SJCRH30 (cell line): ENCODE results near the gene CACNA1D. TPM values are rescaled to one million over a fixed set of nuclear protein-coding genes. Genes with fewer than 3 reads are reported as not detected.
"Not testable (repeated sequence)": the region's sequence is repeated elsewhere in the genome, so short reads cannot be mapped to it uniquely, and the experiment has no call there.

Source experiments
- DNase-seq, 2 experiments: peaks; one replicate each; pipeline ENCODE4 v3.0.0-alpha.2; 2015 to 2020
- H3K27ac ChIP-seq: fragments of 250-450 bp; sonication (Bioruptor Pico); 2 replicates; pipeline ENCODE4 v1.5.1; 2020; ENCODE audit warnings: mild to moderate bottlenecking, moderate library complexity
- H3K27me3 ChIP-seq: fragments of 250-450 bp; sonication (Bioruptor Pico); 2 replicates; pipeline ENCODE4 v1.5.1; 2020; ENCODE audit warnings: mild to moderate bottlenecking, moderate library complexity
- H3K36me3 ChIP-seq: fragments of 250-450 bp; sonication (Bioruptor Pico); 2 replicates; pipeline ENCODE4 v1.5.1; 2020; ENCODE audit warnings: mild to moderate bottlenecking, moderate library complexity
- H3K4me1 ChIP-seq: fragments of 250-450 bp; sonication (Bioruptor Pico); 2 replicates; pipeline ENCODE4 v1.5.1; 2020; ENCODE audit warnings: mild to moderate bottlenecking, moderate library complexity
- H3K4me3 ChIP-seq: fragments of 250-450 bp; sonication (Bioruptor Pico); 2 replicates; pipeline ENCODE4 v1.5.1; 2020; ENCODE audit warnings: mild to moderate bottlenecking, moderate library complexity
- H3K9me3 ChIP-seq: fragments of 250-450 bp; sonication (Bioruptor Pico); replicated peaks from 2 replicates; pipeline ENCODE4 v1.5.1; 2020; ENCODE audit warnings: mild to moderate bottlenecking, moderate library complexity
- total RNA-seq: library from RNA; depleted of rRNA; stranded (reverse); fragments of >200 nt; shearing (Covaris generic); gene quantifications from 2 replicates; pipeline ENCODE4 v1.2.3, GENCODE V29; 2014

The CACNA1D gene
- total RNA-seq, 1 experiment from 2014 or later, result not detected

DNA sequence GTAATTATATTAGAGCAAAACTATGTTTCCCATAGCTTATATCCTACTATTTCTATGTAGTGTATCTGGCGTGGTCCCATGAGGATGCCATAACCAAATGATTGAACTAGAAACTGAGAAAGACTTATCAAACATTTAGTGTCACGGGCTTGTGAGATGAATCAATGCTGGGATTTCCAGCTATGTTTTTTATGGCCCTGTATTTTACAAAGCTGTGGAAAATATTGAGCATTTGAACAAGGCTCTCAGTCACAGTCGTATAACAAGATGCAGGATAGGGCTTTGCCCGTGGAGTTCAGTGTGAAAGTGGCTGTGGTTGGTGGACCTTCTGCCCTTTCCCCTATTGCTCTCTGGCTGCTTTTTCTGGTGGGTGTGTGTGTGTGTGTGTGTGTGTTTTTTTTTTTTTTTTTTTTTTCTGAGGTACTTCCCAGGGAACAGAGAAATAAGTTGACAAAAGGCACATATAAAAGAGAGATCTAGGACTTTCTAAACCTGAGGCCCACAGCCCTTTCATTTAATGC is 60.7 kb downstream of the CACNA1D start:
- Histone ChIP-seq H3K4me3 (no peak overlapping the region), H3K27ac (no peak overlapping the region), H3K36me3 (no peaks in the 10 kb centered on the region), H3K9me3 (no peaks in the 10 kb centered on the region), H3K4me1 (no peaks in the 10 kb centered on the region), H3K27me3 (no peaks in the 10 kb centered on the region; the same call in 1 of the 2 replicates)
- DNase-seq, result no peak

DNA sequence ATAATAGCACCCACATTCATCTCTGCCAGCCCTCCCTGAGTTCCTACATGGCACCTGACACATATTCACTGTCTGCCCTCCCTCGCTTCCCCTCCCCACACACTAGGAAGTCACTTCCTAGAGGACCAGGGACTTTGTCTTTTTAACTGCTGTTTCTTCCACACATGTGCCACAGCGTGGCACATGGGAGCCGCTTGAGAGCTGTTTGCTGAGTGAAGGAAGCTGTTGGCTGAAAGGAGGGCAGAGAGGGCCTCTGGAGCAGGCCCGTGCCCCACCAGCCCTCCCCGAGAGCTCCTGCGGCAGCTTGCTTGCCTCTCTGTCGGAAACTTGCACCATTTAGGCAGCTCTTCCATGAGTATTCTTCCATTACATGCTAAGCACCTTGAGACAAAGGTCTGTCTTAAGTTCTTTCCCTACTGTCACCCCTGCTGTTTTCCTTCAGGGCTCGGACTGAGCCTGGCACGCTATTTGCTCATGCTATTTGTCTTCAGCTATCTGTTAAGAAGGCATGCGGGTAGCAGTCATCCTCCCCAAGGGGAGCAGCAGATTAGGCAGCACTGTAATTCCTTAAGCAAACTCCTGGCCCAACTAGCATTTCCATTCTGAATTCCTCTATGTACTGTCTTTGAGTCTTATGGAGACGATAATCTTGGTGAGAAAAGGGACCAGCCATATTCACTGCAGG is 72.2 kb downstream of the CACNA1D start:
- H3K36me3 ChIP-seq, result no peaks in the 10 kb centered on the region
- no peaks in the 10 kb centered on the region for H3K9me3 ChIP-seq
- DNase-seq, result no peak
- no peak overlapping the region for H3K27ac ChIP-seq
- H3K27me3 ChIP-seq, result no peaks in the 10 kb centered on the region
- H3K4me1 ChIP-seq, result no peaks in the 10 kb centered on the region
- no peak overlapping the region for H3K4me3 ChIP-seq

GRCh38 chr3:53570081-53570480 is 75.7 kb downstream of the CACNA1D start:
- H3K36me3 ChIP-seq, result no peaks in the 10 kb centered on the region
- no peaks in the 10 kb centered on the region for H3K27me3 ChIP-seq
- H3K9me3 ChIP-seq, result no peaks in the 10 kb centered on the region
- DNase-seq, result no peak
- no peak overlapping the region for H3K27ac ChIP-seq
- no peaks in the 10 kb centered on the region for H3K4me1 ChIP-seq
- no peak overlapping the region for H3K4me3 ChIP-seq

DNA sequence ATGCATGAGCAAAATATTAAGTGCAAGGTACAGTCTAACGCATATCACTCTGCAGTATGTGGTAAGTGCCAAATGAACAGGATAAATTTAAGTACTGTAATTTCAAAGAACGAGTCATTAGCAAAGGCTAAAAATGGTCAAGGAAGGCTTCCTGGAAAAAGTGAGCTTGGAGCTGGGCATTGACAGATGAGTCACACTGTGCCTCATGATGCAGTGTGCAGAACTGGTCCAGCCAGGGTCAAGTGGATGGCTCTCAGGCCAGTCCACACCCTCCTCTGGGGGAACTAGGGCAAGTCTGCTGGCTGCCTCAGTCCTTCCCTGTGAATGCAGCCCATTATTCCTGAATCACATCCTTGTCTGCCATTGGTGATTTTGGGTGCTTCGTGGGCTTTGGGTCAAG is 76.3 kb downstream of the CACNA1D start:
- H3K9me3 ChIP-seq, result no peaks in the 10 kb centered on the region
- no peak for DNase-seq

GRCh38 chr3:53571264-53571663 is 76.9 kb downstream of the CACNA1D start:
- no peak for DNase-seq
- no peaks in the 10 kb centered on the region for H3K4me1 ChIP-seq
- no peak overlapping the region for H3K27ac ChIP-seq
- no peaks in the 10 kb centered on the region for H3K27me3 ChIP-seq
- H3K9me3 ChIP-seq, result no peaks in the 10 kb centered on the region
- H3K4me3 ChIP-seq, result no peak overlapping the region
- H3K36me3 ChIP-seq, result no peaks in the 10 kb centered on the region

More for the DNA sequence above, 76.3 kb downstream of the CACNA1D start:
- no peak overlapping the region for H3K4me3 ChIP-seq
- no peaks in the 10 kb centered on the region for H3K27me3 ChIP-seq
- H3K4me1 ChIP-seq, result no peaks in the 10 kb centered on the region
- no peak overlapping the region for H3K27ac ChIP-seq
- H3K36me3 ChIP-seq, result no peaks in the 10 kb centered on the region

DNA sequence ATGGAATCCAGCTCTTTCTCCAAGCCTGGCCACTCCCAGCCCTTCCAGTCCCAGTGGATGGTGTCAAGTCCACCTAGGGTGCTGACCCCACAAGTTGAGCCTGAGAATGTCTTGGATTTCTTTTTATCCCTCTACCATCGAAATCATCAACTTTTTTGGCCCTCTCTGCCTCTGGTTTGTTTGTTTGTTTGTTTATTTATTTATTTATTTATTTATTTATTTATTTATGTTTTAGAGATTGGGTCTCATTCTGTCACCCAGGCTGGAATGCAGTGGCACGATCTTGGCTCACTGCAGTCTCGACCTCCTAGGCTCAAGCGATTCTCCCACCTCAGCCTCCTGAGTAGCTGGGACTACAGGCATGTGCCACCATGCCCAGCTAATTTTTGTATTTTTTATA is 77.8 kb downstream of the CACNA1D start:
- H3K4me1 ChIP-seq, H3K27me3 ChIP-seq, H3K4me3 ChIP-seq, H3K27ac ChIP-seq, DNase-seq, H3K9me3 ChIP-seq, H3K36me3 ChIP-seq: not testable (repeated sequence)

GRCh38 chr3:53577506-53577905 is 83.1 kb downstream of the CACNA1D start:
- no peak for DNase-seq
- H3K9me3 ChIP-seq, result no peaks in the 10 kb centered on the region
- no peaks in the 10 kb centered on the region for H3K4me1 ChIP-seq
- no peaks in the 10 kb centered on the region for H3K36me3 ChIP-seq
- H3K27ac ChIP-seq, result no peak overlapping the region
- no peaks in the 10 kb centered on the region for H3K27me3 ChIP-seq
- H3K4me3 ChIP-seq, result no peak overlapping the region

DNA sequence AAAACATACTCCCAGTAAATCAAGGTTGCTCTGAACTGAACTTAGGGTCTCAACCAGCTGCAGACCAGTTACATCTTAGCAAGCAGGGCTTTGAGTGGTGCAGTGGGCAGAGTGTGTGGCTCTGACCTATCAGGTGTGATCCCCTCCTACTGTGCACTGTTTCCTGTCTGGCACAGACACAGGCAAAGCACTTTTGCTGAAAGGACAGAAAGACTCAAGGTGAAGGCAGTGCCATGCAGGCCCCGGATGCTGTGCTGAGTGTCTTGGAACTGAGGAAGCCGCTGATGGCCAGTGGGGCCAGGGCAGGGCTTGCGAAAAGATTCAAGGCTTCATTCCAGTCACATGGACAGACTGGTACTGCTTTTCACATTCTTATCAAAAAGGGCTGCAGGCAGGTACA is 85.2 kb downstream of the CACNA1D start:
- Histone ChIP-seq H3K4me1 (no peaks in the 10 kb centered on the region), H3K36me3 (no peaks in the 10 kb centered on the region), H3K9me3 (no peaks in the 10 kb centered on the region), H3K4me3 (no peak overlapping the region), H3K27me3 (no peaks in the 10 kb centered on the region), H3K27ac (no peak overlapping the region)
- DNase-seq, result no peak

DNA sequence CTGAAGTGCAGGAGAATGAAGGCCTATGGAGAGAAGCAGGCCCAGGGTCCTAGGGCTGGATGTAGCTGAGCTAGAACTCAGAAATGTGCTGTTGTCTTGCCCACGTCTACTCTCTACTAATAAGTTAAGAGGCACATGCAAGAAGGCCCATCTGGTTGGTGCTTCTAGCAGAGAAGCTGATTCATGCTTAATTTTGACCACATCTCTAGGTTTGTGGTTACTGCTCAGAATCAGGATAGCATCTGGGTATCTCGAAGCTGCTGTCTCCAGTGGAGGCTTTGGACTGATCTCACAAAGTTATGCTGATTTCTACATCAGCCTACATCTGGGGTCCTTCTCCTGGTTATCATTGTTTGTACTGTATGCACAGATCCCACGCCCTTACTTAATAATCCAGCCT is 87.3 kb downstream of the CACNA1D start:
- H3K27ac ChIP-seq, result no peak overlapping the region
- no peaks in the 10 kb centered on the region for H3K9me3 ChIP-seq
- no peak for DNase-seq
- no peaks in the 10 kb centered on the region for H3K36me3 ChIP-seq
- no peaks in the 10 kb centered on the region for H3K4me1 ChIP-seq
- H3K27me3 ChIP-seq, result no peaks in the 10 kb centered on the region
- H3K4me3 ChIP-seq, result no peak overlapping the region

DNA sequence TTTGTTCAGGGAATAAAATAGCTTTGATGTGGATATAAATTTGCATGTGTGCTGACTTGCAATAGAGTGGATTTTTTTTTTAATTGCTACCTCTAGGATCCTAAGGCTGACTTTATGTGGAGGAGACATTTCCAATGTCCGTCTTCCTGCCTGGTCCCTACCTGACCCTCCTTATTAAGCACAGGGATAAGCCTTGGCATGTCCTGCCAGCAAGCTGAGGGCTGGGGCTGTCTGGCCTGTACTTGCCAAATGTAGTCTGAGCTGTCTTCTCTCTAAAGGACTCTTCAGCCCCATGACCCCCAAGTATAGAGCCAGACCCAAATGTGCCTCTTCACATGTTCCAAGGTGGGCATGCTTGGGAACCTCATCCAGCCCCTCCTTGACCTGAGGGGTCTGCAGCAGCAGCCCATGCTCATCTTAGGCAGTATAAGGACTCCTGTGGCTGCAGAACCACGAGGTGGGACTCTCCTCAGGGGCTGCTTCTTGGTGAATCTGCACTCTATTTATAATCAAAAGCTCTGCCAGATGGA is 88.8 kb downstream of the CACNA1D start:
- no peak overlapping the region for H3K27ac ChIP-seq
- no peaks in the 10 kb centered on the region for H3K9me3 ChIP-seq
- no peaks in the 10 kb centered on the region for H3K27me3 ChIP-seq
- no peaks in the 10 kb centered on the region for H3K4me1 ChIP-seq
- no peak overlapping the region for H3K4me3 ChIP-seq
- no peak for DNase-seq
- H3K36me3 ChIP-seq, result no peaks in the 10 kb centered on the region

- Histone ChIP-seq H3K27ac (no peak overlapping the region), H3K4me1 (no peaks in the 10 kb centered on the region), H3K9me3 (no peaks in the 10 kb centered on the region), H3K4me3 (no peak overlapping the region), H3K27me3 (no peaks in the 10 kb centered on the region), H3K36me3 (no peaks in the 10 kb centered on the region)
- DNase-seq, result no peak
Measured at GRCh38 chr3:53585049-53585448, 90.6 kb downstream of the CACNA1D start.

- Histone ChIP-seq H3K4me1 (no peaks in the 10 kb centered on the region), H3K4me3 (no peak overlapping the region), H3K27ac (no peak overlapping the region), H3K27me3 (no peaks in the 10 kb centered on the region), H3K9me3 (no peaks in the 10 kb centered on the region), H3K36me3 (no peaks in the 10 kb centered on the region)
- DNase-seq, result no peak
Measured at GRCh38 chr3:53585627-53586026, 91.2 kb downstream of the CACNA1D start.

DNA sequence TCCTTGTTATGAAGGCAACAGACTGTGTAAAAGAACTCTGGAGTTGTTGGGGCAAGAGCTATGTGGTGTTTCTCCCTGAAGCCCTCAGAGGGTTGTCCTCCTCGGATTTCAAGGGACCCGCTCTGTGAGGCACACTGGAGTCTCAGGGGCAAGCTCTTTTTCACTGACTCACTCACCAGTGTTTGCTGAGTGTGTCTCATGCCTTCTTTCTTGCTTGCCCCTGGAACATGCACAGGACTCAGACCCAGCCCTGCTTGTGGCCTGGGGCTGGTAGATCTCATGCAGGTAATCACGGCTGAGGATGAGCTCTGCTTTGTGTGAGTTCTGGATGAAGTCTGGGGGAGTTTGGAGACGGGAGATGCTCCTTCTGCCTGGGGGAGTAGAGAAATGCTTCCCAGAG is 93.7 kb downstream of the CACNA1D start:
- Histone ChIP-seq H3K9me3 (no peaks in the 10 kb centered on the region), H3K4me1 (no peaks in the 10 kb centered on the region), H3K27me3 (no peaks in the 10 kb centered on the region), H3K27ac (no peak overlapping the region), H3K36me3 (no peaks in the 10 kb centered on the region), H3K4me3 (no peak overlapping the region)
- no peak for DNase-seq

- Histone ChIP-seq H3K4me1 (no peaks in the 10 kb centered on the region), H3K27ac (no peak overlapping the region), H3K9me3 (no peaks in the 10 kb centered on the region), H3K27me3 (no peaks in the 10 kb centered on the region), H3K36me3 (no peaks in the 10 kb centered on the region), H3K4me3 (no peak overlapping the region)
- no peak for DNase-seq
Measured at GRCh38 chr3:53589201-53589600, 94.8 kb downstream of the CACNA1D start.

DNA sequence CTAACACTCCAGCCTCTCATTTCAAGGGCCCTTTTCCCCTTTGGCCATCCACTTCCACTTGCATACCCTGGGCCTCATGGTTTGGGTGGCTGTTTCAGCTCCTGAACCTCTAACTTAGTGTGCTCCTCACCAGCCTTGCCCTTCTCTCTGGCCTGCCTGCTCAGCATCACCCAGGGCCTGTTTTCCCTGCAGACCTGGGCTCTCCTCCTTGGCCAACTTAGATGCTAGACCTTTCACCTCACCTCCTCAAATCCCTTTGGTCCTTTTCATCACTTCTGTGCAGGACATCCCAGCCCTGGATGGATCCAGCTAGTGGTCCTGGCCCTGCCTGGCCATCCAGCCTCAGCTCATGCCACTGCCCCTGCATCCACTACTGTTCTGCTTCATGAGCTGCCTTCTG is 95.4 kb downstream of the CACNA1D start:
- no peak for DNase-seq
- H3K4me3 ChIP-seq, result no peak overlapping the region
- no peak overlapping the region for H3K27ac ChIP-seq
- no peaks in the 10 kb centered on the region for H3K27me3 ChIP-seq
- H3K9me3 ChIP-seq, result no peaks in the 10 kb centered on the region
- H3K4me1 ChIP-seq, result no peaks in the 10 kb centered on the region
- no peaks in the 10 kb centered on the region for H3K36me3 ChIP-seq

- H3K27ac ChIP-seq, result no peak overlapping the region
- H3K4me1 ChIP-seq, result no peaks in the 10 kb centered on the region
- DNase-seq, result no peak
- no peak overlapping the region for H3K4me3 ChIP-seq
- H3K36me3 ChIP-seq, result no peaks in the 10 kb centered on the region
- H3K27me3 ChIP-seq, result no peaks in the 10 kb centered on the region
- no peaks in the 10 kb centered on the region for H3K9me3 ChIP-seq
Measured at GRCh38 chr3:53590606-53591005, 96.2 kb downstream of the CACNA1D start.
